Liver (tissue), 9 donors: ENCODE results near the gene RNF144A. TPM values are rescaled to one million over a fixed set of nuclear protein-coding genes. Genes with fewer than 3 reads are reported as not detected.

Experiments
- DNase-seq: peaks from one replicate; pipeline ENCODE4 v3.0.0-alpha.2; 2017; ENCODE audit warnings: low spot score
- H3K27ac ChIP-seq, 2 donors: one replicate each; pipeline ENCODE4 v1.7.0; 2013; ENCODE audit warnings: inconsistent platforms in 2 of 2, low read length in 2 of 2, control low read depth in 1 of 2, low read depth in 1 of 2, mild to moderate bottlenecking in 1 of 2
- H3K27me3 ChIP-seq, 4 donors: one replicate each; pipeline versions ENCODE4 v1.6.1 to v1.7.0; 2013; ENCODE audit warnings: low read length in 3 of 4, inconsistent platforms in 1 of 4, mild to moderate bottlenecking in 1 of 4, moderate library complexity in 1 of 4; ENCODE audit not compliant: control insufficient read depth in 4 of 4, insufficient read depth in 4 of 4
- H3K36me3 ChIP-seq, 4 donors: one replicate each; pipeline versions ENCODE4 v1.6.1 to v1.7.0; 2013; ENCODE audit warnings: low read length in 3 of 4, mild to moderate bottlenecking in 3 of 4, low read depth in 1 of 4, moderate library complexity in 1 of 4; ENCODE audit not compliant: control insufficient read depth in 4 of 4, insufficient read depth in 3 of 4
- H3K4me1 ChIP-seq, 4 donors: one replicate each; pipeline versions ENCODE4 v1.6.1 to v1.7.0; 2013; ENCODE audit warnings: low read length in 3 of 4, mild to moderate bottlenecking in 3 of 4, moderate library complexity in 1 of 4; ENCODE audit not compliant: control insufficient read depth in 4 of 4, insufficient read depth in 4 of 4
- H3K4me3 ChIP-seq, 3 donors: one replicate each; pipeline versions ENCODE4 v1.6.1 to v1.7.0; 2013; ENCODE audit warnings: low read length in 3 of 3, control low read depth in 1 of 3, low read depth in 1 of 3, mild to moderate bottlenecking in 1 of 3
- H3K9ac ChIP-seq, 2 donors: one replicate each; pipeline ENCODE4 v1.7.0; 2013; ENCODE audit warnings: low read length in 2 of 2, mild to moderate bottlenecking in 2 of 2, moderate library complexity in 2 of 2, control low read depth in 1 of 2, low read depth in 1 of 2
- H3K9me3 ChIP-seq, 4 donors: one replicate each; pipeline versions ENCODE4 v1.6.1 to v1.7.0; 2013; ENCODE audit warnings: low read length in 3 of 4; ENCODE audit not compliant: control insufficient read depth in 4 of 4
- ATF3 ChIP-seq: IDR thresholded peaks from 2 replicates; pipeline ENCODE4 v1.6.1; 2016; ENCODE audit warnings: antibody characterized with exemption
- CTCF ChIP-seq: fragments of 150-350 bp; IDR thresholded peaks from 2 replicates; pipeline ENCODE4 v1.5.1; 2017; ENCODE audit warnings: improper control_type of control experiment, low read depth, low read length; ENCODE audit not compliant: missing input control
- EGR1 ChIP-seq, 2 donors: IDR thresholded peaks; 2 replicates each; pipeline ENCODE4 v1.6.1; 2016 to 2018; ENCODE audit warnings: antibody characterized with exemption in 2 of 2, low read depth in 2 of 2
- FOXA1 ChIP-seq: IDR thresholded peaks from 2 replicates; pipeline ENCODE4 v1.6.1; 2016; ENCODE audit warnings: antibody characterized with exemption
- FOXA2 ChIP-seq: IDR thresholded peaks from 2 replicates; pipeline ENCODE4 v1.6.1; 2016; ENCODE audit warnings: antibody characterized with exemption
- HNF4A ChIP-seq, 2 donors: conservative IDR thresholded peaks; 2 replicates each; pipeline ENCODE4 v1.6.1; 2016; ENCODE audit warnings: antibody characterized with exemption in 2 of 2, mild to moderate bottlenecking in 2 of 2
- HNF4G ChIP-seq: IDR thresholded peaks from 2 replicates; pipeline ENCODE4 v1.6.1; 2016; ENCODE audit warnings: antibody characterized with exemption
- MAX ChIP-seq: IDR thresholded peaks from 2 replicates; pipeline ENCODE4 v1.6.1; 2016; ENCODE audit warnings: antibody characterized with exemption
- NR2F2 ChIP-seq: IDR thresholded peaks from 2 replicates; pipeline ENCODE4 v1.6.1; 2016; ENCODE audit warnings: antibody characterized with exemption
- RAD21 ChIP-seq, 2 donors: IDR thresholded peaks; 2 replicates each; pipeline ENCODE4 v1.6.1; 2016; ENCODE audit warnings: antibody characterized with exemption in 2 of 2, mild to moderate bottlenecking in 2 of 2
- REST ChIP-seq: IDR thresholded peaks from 2 replicates; pipeline ENCODE4 v1.6.1; 2016; ENCODE audit warnings: antibody characterized with exemption, mild to moderate bottlenecking
- RXRA ChIP-seq, 2 donors: IDR thresholded peaks; 2 replicates each; pipeline ENCODE4 v1.6.1; 2017 to 2018; ENCODE audit warnings: antibody characterized with exemption in 2 of 2, mild to moderate bottlenecking in 1 of 2
- SP1 ChIP-seq: IDR thresholded peaks from 2 replicates; pipeline ENCODE4 v1.6.1; 2018; ENCODE audit warnings: antibody characterized with exemption, mild to moderate bottlenecking
- TAF1 ChIP-seq: conservative IDR thresholded peaks from 2 replicates; pipeline ENCODE4 v1.6.1; 2016; ENCODE audit warnings: antibody characterized with exemption, mild to moderate bottlenecking
- YY1 ChIP-seq: IDR thresholded peaks from 2 replicates; pipeline ENCODE4 v1.6.1; 2016; ENCODE audit warnings: antibody characterized with exemption, mild to moderate bottlenecking
- ZBTB33 ChIP-seq: IDR thresholded peaks from 2 replicates; pipeline ENCODE4 v1.6.1; 2016; ENCODE audit warnings: antibody characterized with exemption
- WGBS: extraction: QIAGEN DNeasy Blood & Tissue Kit; methylation state at CpG from one replicate; pipeline ENCODE4 v1.1.7; 2013; 5-methylcytosine and 5-hydroxymethylcytosine counted together
- polyA plus RNA-seq, 2 donors: library from polyadenylated mRNA; stranded (reverse) in 1 of 2; unstranded in 1 of 2; fragments of 200-250 nt in 1 of 2; fragments of >200 nt in 1 of 2; fragmentation: Nextera tagmentation in 1 of 2; extraction: Ambion mirVana in 1 of 2; gene quantifications; one replicate each; pipeline versions ENCODE4 v1.2.1 to v1.2.3, GENCODE V29; 2013 to 2015
- total RNA-seq, 2 donors: library from RNA; depleted of rRNA; stranded (reverse); fragments of >200 nt; gene quantifications; one replicate each; pipeline ENCODE4 v1.2.3, GENCODE V29; 2014
- donor health status: healthy.
- donor health status: healthy.
- donor health status: healthy.
- donor health status: healthy.
- donor health status: healthy.

RNF144A gene
- total and polyA plus RNA-seq, 4 donors, result 1.0 to 10.4 (median 2.3) TPM

GRCh38 chr2:7024261-7024660 lies 107.0 kb downstream of the RNF144A start:
- Histone ChIP-seq H3K36me3 (no peaks in the 10 kb centered on the region), H3K27me3 (no peaks in the 10 kb centered on the region), H3K4me1 (no peaks in the 10 kb centered on the region), H3K4me3 (no peak overlapping the region), H3K9me3 (no peaks in the 10 kb centered on the region), H3K27ac (no peak overlapping the region), H3K9ac (no peak overlapping the region)
- WGBS, result 96% methylated on average over 18 of the region's 18 CpGs
- no peak for DNase-seq
- TF ChIP-seq FOXA2 (no peak), HNF4A (conservative IDR thresholded peaks at IDR 0.05) (no peak), ZBTB33 (no peak), ATF3 (no peak)

- WGBS, result 95% methylated on average over 9 of the region's 9 CpGs
- no peak overlapping the region for H3K27ac ChIP-seq
- no peaks in the 10 kb centered on the region for H3K9me3 ChIP-seq
- no peak for TF ChIP-seq HNF4G
- no peak for TF ChIP-seq YY1
- TF ChIP-seq ATF3, result no peak
- no peak for TF ChIP-seq REST
- no peak for TF ChIP-seq RXRA (IDR thresholded peaks at IDR 0.05)
- TF ChIP-seq ZBTB33, result no peak
- no peak for TF ChIP-seq HNF4A (conservative IDR thresholded peaks at IDR 0.05)
- TF ChIP-seq FOXA1, result no peak
- no peak for TF ChIP-seq SP1
- no peak for TF ChIP-seq RAD21 (IDR thresholded peaks at IDR 0.05)
- TF ChIP-seq TAF1, result no peak
- no peak for TF ChIP-seq MAX
- TF ChIP-seq NR2F2, result no peak
- TF ChIP-seq EGR1 (IDR thresholded peaks at IDR 0.05; ENCODE audit: low read depth in 2 of 2), result no peak
- TF ChIP-seq CTCF, result no peak
- DNase-seq, result no peak
- H3K4me3 ChIP-seq, result no peak overlapping the region
- H3K36me3 ChIP-seq, result no peaks in the 10 kb centered on the region
- no peak overlapping the region for H3K9ac ChIP-seq
- no peaks in the 10 kb centered on the region for H3K27me3 ChIP-seq
- H3K4me1 ChIP-seq, result no peaks in the 10 kb centered on the region
These were observed 107.9 kb downstream of the RNF144A start for GRCh38 chr2:7025082-7025481.
